SK-N-MC (cell line): ENCODE results near the gene ZNF618.

ENCODE experiments used
- EZH2 ChIP-seq: fragments of 200-600 bp; sonication (generic); IDR thresholded peaks from one replicate; pipeline ENCODE4 v1.6.1; 2017; ENCODE audit warnings: antibody characterized with exemption
- FOXP2 ChIP-seq: optimal IDR thresholded peaks from 2 replicates; pipeline ENCODE3; 2011; ENCODE audit warnings: mild to moderate bottlenecking, moderate library complexity; ENCODE audit not compliant: insufficient read depth; ENCODE audit errors: extremely low read length, control extremely low read depth
- POLR2AphosphoS5 ChIP-seq: IDR thresholded peaks from 2 replicates; pipeline ENCODE4 v1.6.1; 2012; ENCODE audit warnings: mild to moderate bottlenecking, low read depth, low read length, borderline replicate concordance

DNA sequence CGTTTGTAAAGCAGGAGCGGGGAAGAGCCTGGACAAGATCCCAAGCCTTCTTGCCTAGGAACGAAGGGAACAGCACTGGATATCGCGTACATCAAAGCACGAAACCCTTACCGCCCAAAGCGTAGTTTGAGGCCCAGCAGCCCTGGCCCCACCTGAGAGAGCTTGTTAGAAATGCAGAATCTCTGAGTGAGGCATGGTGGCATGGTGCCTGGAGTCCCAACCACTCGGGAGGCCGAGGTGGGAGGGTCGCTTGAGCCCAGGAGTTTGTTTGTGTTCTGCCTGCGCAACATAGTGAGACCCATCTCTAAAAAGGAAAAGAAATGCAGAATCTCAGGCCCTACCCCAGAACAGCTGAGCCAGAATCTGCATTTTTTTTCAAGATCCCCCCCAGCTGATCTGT is 111.4 kb downstream of the ZNF618 start:
- TF ChIP-seq FOXP2, result no peak
- TF ChIP-seq POLR2AphosphoS5, result no peak
- no peak for TF ChIP-seq EZH2
